ENCODE data around the gene AMBRA1.

Gene AMBRA1

GRCh38 chr11:46436113-46436512, 157.7 kb downstream of the AMBRA1 start:
- DNase-seq (ENCODE audit: low read depth) = no peak

- no peak for DNase-seq (ENCODE audit: low read depth)
Observed at GRCh38 chr11:46435679-46436078, 158.1 kb downstream of the AMBRA1 start.

DNA sequence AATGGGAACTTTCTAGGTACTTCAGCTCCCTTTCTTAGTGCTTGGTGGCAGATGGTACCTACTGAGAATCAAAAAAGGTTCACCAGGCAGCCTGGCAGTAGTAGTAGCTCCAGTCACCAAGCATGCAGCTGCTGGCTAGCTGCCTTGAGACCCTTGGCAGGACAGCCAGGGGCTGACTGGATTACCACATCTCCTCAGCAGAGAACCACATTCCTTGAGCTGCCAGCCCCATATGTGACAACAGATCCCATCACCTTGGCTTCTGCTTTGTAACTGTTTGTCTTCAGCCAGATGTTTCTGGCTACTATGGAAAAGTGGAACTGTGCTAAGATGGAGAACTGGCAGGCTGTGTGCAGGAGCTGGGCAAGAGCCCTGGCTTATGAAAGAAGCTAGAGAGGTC, 162.6 kb downstream of the AMBRA1 start:
- DNase-seq (ENCODE audit: low read depth) = no peak

DNA sequence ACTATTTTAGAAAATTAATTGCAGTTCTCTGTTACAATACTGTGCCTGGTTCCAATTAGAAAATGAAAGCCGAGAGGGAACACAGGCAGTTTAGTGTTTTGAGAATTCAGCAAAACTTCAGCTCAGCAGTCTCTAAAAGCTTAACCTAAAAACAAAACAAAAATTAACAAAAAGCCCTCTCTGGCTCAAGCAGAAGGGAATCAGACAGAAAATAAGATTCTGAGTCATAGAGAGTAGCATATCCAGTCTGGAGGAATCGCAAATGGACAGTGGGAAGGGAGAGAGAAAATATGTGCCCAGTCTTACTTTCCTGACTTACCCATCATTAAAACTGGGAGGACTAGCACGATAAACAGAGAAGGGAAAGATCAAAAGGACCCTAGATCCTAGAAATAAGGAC, 164.1 kb downstream of the AMBRA1 start:
- no peak for DNase-seq (ENCODE audit: low read depth)

- no peak for DNase-seq (ENCODE audit: low read depth)
Observed at GRCh38 chr11:46427364-46427763, 166.5 kb downstream of the AMBRA1 start.

DNA sequence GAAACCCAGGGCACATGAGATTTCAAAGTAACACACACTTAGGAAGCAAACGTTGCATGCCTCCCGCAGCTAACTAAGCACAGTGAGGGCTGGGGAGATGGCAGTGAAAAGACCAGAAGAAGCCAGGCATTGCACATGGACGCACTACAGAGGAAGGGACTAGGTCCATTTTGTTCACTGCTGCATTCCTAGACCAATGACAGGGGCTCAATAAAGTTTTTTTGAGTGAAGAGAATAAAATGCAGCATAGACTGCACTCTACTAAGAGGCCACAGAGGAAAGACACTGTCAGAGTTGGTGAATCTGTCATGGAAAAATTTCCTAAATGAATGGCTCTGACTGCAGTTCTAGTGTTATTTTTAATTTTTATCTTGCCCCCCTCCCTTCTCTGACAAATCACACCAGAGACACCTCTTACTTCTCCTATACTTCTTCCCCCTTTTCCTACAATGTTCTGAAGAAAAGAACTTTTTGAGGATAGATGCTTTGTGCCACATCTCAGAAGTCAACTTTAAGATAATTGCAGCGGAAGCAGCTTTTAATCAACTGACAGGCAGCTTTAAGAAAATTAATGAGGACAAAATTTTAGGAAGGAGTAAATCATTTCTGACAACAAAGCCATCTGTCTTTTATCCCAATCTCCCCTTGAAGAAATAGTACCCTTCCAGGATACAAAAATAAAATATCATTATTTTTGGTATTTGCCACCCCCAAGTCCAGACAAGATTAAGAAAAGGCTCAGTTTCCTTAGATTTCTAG, 167.4 kb downstream of the AMBRA1 start:
- no peak for DNase-seq (ENCODE audit: low read depth)

DNA sequence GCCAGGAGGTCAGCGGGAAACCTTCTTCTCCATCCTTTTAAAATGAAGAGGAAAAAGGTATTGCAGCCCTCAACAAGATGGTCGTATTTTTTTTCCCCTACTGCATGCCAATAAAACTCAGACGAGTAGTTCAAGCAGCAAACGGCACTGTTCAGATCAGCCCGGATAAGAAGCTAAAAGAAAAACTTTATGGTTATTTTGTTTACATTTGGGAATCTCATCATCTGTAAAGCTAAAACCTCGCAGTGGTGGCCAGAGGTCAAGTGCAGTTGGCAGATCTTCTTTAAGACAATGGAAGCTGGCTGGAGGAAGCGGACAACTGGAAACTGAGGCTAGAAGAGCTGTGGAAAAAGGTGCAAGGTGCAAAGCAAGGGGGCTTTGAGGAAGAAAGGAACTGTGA, 171.2 kb downstream of the AMBRA1 start:
- DNase-seq (ENCODE audit: low read depth) = no peak

- no peak for DNase-seq (ENCODE audit: low read depth)
Observed at GRCh38 chr11:46421257-46421880, 172.5 kb downstream of the AMBRA1 start.

GRCh38 chr11:46420513-46420912, 173.3 kb downstream of the AMBRA1 start:
- DNase-seq (ENCODE audit: low read depth) = no peak

- no peak for DNase-seq (ENCODE audit: low read depth)
Observed at GRCh38 chr11:46418751-46419150, 175.1 kb downstream of the AMBRA1 start.

GRCh38 chr11:46417711-46418110, 176.1 kb downstream of the AMBRA1 start:
- no peak for DNase-seq (ENCODE audit: low read depth)

DNA sequence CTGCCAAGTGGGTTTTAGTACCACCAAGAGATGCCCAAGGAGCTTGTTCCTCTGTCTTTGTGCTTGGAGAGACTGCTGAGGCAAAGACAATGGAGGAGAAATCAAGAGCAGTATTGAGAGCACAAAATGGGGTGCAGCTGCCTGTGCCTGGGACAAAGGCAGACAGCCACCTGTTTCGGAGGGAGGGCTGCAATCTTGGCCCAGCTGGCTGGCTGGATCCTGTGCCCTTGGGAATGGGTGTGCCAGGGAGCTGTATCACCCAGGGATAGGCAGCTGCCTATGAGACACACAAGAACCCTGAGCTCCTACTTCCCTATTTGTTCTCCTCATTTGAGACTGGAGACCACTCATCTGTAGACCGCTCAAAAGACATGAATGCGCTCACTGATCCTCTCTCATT, 178.9 kb downstream of the AMBRA1 start:
- no peak for DNase-seq (ENCODE audit: low read depth)

DNA sequence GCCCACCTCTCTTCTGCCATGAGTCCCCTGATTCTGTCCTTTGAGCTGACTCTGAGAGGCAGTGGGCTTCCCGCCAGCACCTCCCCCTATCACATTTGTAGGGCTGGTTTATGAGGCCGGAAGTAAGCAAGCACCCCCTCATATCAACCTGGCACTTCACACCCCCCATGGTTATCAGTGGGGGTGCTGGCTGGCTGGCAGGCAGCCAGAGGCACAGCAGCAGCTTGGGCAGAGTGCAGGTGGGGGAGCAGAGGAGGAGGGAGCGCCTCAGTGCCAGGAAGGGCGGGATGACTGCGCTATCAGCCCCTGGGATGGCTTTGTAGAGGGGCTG, 179.4 kb downstream of the AMBRA1 start:
- DNase-seq (ENCODE audit: low read depth) = no peak

DNA sequence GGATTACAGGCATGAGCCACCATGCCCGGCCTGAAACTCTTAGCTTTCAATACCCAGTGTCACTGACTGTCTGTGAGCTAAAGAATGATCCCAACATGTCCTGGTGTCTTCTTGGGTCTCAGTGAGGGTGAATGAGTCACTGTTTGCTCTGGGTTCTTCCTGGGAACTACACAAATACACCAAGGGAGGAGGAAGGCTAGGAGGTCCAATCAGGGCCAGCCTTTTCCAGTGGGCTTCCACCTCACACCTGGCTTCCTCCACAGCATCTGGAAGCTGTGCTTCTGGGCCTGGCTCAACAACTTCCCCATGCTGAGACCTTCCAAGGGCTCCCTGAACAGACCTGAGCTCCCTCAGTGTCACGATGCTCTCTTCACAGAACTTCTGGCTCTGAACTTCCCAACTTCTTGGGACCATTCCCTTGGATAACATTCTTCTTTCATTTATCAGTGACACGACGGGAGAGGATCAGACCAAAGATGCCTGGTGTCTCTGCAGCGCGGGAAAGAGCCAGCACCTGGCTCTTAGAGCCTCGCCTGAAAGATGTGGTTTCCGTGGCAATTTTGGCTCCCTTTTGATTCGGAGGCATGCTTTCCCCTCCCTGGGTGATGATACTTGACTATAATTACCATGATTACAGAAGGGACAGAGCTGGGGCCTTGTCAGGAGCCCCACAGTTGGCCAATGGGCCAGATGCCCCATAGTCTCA, 179.9 kb downstream of the AMBRA1 start:
- DNase-seq (ENCODE audit: low read depth) = no peak

DNA sequence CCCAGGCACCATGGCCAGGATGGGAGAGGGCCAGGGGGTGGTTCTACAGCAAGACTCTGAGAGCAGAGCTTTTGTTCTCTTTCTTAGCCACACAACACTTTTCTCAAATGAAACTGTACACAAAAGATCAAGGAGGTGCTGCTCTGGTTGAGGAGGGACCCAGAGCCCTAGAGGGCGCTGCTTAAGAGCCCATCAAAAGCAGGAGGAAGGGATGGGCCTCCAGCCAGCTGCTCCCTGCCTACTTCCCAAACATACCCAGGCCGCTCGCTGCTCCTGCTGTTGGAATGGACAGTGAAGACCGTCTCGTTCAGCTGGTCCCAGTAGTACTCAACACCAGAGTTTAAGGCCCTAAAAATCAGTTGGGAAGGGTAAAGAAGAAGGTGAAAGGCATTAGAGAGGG, 183.8 kb downstream of the AMBRA1 start:
- DNase-seq (ENCODE audit: low read depth) = no peak

- no peak for DNase-seq (ENCODE audit: low read depth)
Observed at GRCh38 chr11:46408407-46408986, 185.3 kb downstream of the AMBRA1 start.

- no peak for DNase-seq (ENCODE audit: low read depth)
Observed at GRCh38 chr11:46407635-46408034, 186.2 kb downstream of the AMBRA1 start.

DNA sequence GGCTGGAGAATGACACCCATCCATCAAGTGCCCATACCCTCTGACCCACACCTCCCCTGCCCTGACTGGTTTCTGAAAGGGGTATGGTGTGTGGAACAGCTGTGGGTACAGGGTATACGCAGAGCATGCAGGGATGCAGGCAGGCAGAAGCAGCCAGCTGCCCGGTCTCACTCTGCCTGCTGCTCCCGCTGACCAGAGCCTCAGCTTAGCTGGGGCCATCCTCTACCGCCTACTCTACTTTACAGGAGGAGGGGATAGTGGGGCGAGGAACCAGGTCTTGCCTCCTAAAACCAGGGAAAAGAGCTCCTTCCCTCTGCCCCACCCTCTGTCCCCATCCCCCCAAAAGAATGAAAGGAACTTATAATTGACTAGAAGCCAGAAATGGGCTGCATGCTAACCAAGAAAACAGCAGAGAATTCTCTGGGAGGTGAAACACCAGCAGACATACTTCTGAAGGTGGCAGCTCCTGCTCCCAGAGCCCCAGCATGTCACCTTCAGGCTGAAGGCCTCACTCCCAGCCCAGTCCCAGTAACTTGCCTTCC, 189.3 kb downstream of the AMBRA1 start:
- DNase-seq (ENCODE audit: low read depth) = no peak

DNA sequence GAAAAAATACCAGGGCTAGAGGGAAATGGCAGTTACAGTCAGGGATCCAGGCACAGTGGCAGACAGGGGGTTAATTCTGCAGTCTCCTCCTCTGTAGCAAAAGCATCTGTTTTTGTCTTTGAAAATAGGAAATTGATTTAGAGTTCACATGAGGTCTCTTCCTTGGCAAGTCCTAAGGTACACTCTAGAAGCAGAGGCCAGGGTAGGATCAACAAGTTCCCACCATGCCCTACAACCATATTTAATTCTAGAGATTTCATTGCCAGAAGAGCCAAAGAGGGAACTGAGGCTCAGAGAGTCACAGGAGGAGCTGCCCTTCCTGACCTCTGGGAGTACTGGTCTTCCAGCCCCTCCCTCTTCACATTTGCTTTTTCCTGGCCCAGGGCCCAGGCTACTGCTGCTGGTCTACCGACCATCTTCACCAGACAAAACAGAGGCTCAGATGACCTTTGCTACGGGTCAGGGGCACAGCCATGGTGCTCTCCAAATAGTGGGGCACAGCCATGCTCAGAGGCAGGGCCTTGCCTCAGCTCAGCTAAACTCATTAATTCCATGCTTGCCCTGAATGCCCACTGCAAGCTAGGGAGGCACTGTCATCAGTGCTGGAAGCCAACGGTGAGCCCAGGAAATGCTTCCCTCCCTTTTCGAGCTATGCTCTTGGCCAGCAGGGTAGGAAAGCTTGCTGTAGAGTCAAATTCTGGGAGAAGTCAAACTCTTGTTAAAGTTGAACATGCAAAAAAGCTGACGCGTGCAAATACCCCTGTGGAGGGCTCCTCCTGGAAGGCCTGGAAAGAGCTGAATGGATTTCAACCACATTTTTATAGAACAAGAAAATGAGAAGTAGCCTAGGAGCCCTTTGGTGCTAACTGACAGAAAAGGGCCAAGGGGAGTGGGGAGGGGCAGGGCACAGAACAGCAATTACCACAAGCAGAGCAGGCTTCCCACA, 190.6 kb downstream of the AMBRA1 start:
- DNase-seq (ENCODE audit: low read depth) = no peak

DNA sequence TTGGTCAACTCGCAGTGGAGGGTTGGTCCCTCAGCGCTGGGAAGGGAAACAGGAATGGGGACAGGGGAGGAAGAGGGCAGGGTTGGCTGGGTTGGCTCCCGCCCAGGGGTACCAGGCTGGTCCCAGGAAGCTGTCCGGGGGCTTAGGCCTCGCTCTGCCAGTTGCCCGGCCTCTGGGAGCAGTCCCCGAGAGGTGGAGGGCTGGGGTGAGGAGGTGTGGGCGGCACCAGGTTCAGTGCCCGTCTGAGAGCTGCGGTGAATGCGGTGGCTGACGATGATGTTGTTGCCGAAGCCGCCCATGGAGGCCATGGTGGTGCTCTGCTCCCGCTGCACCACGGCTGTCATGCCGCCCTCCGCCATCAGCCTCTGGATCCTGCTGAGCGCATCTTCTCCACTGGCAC, 196.3 kb downstream of the AMBRA1 start:
- DNase-seq (ENCODE audit: low read depth) = no peak

DNA sequence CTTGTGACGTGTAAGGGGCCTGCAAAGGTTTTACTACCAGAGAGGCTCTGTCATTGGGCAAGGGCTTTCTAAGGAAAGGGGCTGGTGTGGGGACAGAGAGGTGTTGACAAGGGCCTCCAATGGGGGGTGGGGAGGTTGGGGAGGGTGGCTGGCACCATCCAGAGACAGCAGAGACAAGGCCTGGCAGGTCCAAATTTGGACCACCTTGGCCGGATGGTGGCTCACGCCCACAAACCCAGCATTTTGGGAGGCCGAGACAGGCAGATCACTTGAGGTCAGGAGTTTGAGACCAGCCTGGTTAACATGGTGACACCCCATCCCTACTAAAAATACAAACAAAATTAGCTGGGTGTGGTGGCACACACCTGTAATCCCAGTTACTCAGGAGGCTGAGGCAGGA, 200.1 kb downstream of the AMBRA1 start:
- no peak for DNase-seq (ENCODE audit: low read depth)

GRCh38 chr11:46393231-46393616, 200.6 kb downstream of the AMBRA1 start:
- DNase-seq (ENCODE audit: low read depth) = no peak

Data from fibroblast of the conjunctiva (primary cell).